ENCODE results near the gene SLC6A1.

- TF ChIP-seq CTCF (IDR thresholded peaks at IDR 0.05) (no peak), EZH2phosphoT487 (IDR thresholded peaks at IDR 0.05) (no peak), EZH2 (IDR thresholded peaks at IDR 0.05) (no peak)
These were observed 41.9 kb downstream of the SLC6A1 start for GRCh38 chr3:11034309-11034985.
